Smooth muscle cell (in vitro differentiated cells): ENCODE measurements around the gene DRG2. TPM values are rescaled to one million over a fixed set of nuclear protein-coding genes. Genes with fewer than 3 reads are reported as not detected.

Source experiments
- DNase-seq: peaks from one replicate; lab custom pipeline; 2025; ENCODE audit not compliant: unreplicated experiment; lab: John Stamatoyannopoulos, UW
- H2AFZ ChIP-seq: fragments of 200-600 bp; sonication (generic); 2 replicates; pipeline ENCODE4 v1.6.0; 2016; ENCODE audit warnings: antibody characterized with exemption, low read depth, mild to moderate bottlenecking
- H3F3A ChIP-seq: fragments of 200-600 bp; sonication (generic); 2 replicates; pipeline ENCODE4 v1.6.0; 2017; ENCODE audit warnings: antibody characterized with exemption, low read depth
- H3K27ac ChIP-seq: fragments of 200-600 bp; sonication (generic); 2 replicates; pipeline ENCODE4 v1.5.1; 2016; ENCODE audit warnings: low read depth, mild to moderate bottlenecking
- H3K27me3 ChIP-seq: fragments of 200-600 bp; sonication (generic); 2 replicates; pipeline ENCODE4 v1.6.1; 2016; ENCODE audit warnings: low read depth, mild to moderate bottlenecking
- H3K36me3 ChIP-seq: fragments of 200-600 bp; sonication (generic); 2 replicates; pipeline ENCODE4 v1.5.1; 2016; ENCODE audit warnings: low read depth
- H3K4me1 ChIP-seq: fragments of 200-600 bp; sonication (generic); 2 replicates; pipeline ENCODE4 v1.5.1; 2016; ENCODE audit warnings: low read depth
- H3K4me2 ChIP-seq: fragments of 200-600 bp; sonication (generic); 2 replicates; pipeline ENCODE4 v1.6.0; 2016; ENCODE audit warnings: mild to moderate bottlenecking
- H3K4me3 ChIP-seq: fragments of 200-600 bp; sonication (generic); 2 replicates; pipeline ENCODE4 v1.5.1; 2016; ENCODE audit warnings: mild to moderate bottlenecking
- H3K79me2 ChIP-seq: fragments of 200-600 bp; sonication (generic); 2 replicates; pipeline ENCODE4 v1.6.0; 2016; ENCODE audit warnings: low read depth, mild to moderate bottlenecking
- H3K9ac ChIP-seq: fragments of 200-600 bp; sonication (generic); 2 replicates; pipeline ENCODE4 v1.6.0; 2016; ENCODE audit warnings: low read depth
- H3K9me3 ChIP-seq: fragments of 200-600 bp; sonication (generic); replicated peaks from 2 replicates; pipeline ENCODE4 v1.5.1; 2016; ENCODE audit warnings: low read depth
- H4K20me1 ChIP-seq: fragments of 200-600 bp; sonication (generic); 2 replicates; pipeline ENCODE4 v1.6.0; 2016; ENCODE audit warnings: low read depth
- CTCF ChIP-seq: fragments of 200-600 bp; sonication (generic); IDR thresholded peaks from 2 replicates; pipeline ENCODE4 v1.5.1; 2017; ENCODE audit warnings: borderline replicate concordance, mild to moderate bottlenecking, antibody characterized with exemption; ENCODE audit not compliant: insufficient read depth, poor library complexity, severe bottlenecking
- WGBS: methylation state at CpG from one replicate; pipeline ENCODE4 v1.1.7; 2016; ENCODE audit warnings: low lambda C conversion rate; 5-methylcytosine and 5-hydroxymethylcytosine counted together
- polyA plus RNA-seq: library from polyadenylated mRNA; unstranded; fragments of >200 nt; fragmentation: Nextera tagmentation; extraction: Ambion mirVana; gene quantifications from 2 replicates; pipeline ENCODE4 v1.2.1, GENCODE V29; 2016
- total RNA-seq: library from RNA; depleted of rRNA; stranded (reverse); fragments of >200 nt; gene quantifications from 2 replicates; pipeline ENCODE4 v1.2.3, GENCODE V29; 2014

The DRG2 gene
- total RNA-seq (24.5 and 25.3 TPM in 2 replicates), polyA plus RNA-seq (32.5 and 36.6 TPM in 2 replicates)

- H4K20me1 ChIP-seq = no peaks in the 10 kb centered on the region
- H3F3A ChIP-seq = no peaks in the 10 kb centered on the region
- no peaks in the 10 kb centered on the region for H3K36me3 ChIP-seq
- H2AFZ ChIP-seq = peak within 1 kb of the TSS; percentile 71
- 3% methylated on average over 52 of the region's 52 CpGs for WGBS
- DNase-seq = peak; percentile 75
- peaks cover 5% of the 10 kb centered on the region for H3K79me2 ChIP-seq
- no peaks in the 10 kb centered on the region for H3K27me3 ChIP-seq
- peak within 1 kb of the TSS; percentile 84 for H3K4me3 ChIP-seq
- no peak for TF ChIP-seq CTCF
- peak within 1 kb of the TSS; percentile 86 for H3K4me2 ChIP-seq
- no peaks in the 10 kb centered on the region for H3K9me3 ChIP-seq
- H3K9ac ChIP-seq = peak within 1 kb of the TSS; percentile 83
- peaks cover 7% of the 10 kb centered on the region for H3K4me1 ChIP-seq
- peak within 1 kb of the TSS; percentile 63 for H3K27ac ChIP-seq
Observed at GRCh38 chr17:18087610-18088491, at the start of gene DRG2. Gene DRG2, plus strand, starts transcription at chr17:18087948. Its CDS starts 76 bp downstream, at chr17:18088024.

DNA sequence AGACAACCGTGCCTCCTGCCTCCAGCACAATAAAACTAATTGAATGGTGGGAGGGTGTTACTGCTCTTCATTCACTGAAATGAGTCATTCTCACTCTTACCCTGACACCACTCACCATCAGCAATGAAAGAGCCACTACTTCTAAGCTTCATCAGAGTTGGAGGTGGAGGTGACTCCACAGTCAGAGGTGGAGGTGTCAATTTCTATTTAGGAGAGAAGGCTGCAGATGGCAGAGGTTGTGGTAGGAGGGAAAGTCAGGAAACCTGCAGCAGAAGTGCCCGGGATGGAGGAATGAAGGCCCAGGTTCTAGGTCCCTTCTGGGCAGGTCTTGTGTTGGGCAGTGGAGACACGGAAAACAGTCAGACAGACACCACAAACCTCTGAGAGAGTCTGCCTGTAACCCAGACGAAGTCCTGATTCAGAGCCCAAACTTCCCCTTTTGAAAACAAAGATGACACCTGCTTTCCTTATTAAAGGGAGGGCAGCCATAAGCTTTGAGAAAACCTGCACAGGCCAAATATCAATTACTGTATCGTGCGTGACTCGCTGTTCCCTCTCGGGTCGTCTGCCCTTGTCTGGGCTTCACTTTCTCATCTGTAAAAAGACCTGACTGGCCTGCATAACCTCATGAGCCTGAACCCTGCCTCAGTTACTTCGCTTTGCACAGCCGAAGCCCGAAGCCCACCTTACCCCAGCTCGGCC lies 49.4 kb upstream of the DRG2 start:
- Histone ChIP-seq H3F3A (no peaks in the 10 kb centered on the region), H3K4me3 (peak overlapping the region; percentile 84), H3K27ac (peak overlapping the region; percentile 30), H3K27me3 (no peaks in the 10 kb centered on the region), H3K9ac (peak overlapping the region; percentile 79), H4K20me1 (peaks cover 15% of the 10 kb centered on the region), H2AFZ (peak overlapping the region; percentile 92), H3K4me1 (peaks cover 14% of the 10 kb centered on the region), H3K9me3 (no peaks in the 10 kb centered on the region), H3K4me2 (peak overlapping the region; percentile 95), H3K79me2 (peaks cover 55% of the 10 kb centered on the region), H3K36me3 (no peaks in the 10 kb centered on the region)
- TF ChIP-seq CTCF = no peak
- 14% methylated on average over 13 of the region's 13 CpGs for WGBS
- no peak for DNase-seq

GRCh38 chr17:18038861-18039534 lies 48.8 kb upstream of the DRG2 start, which contains the start of the genes ATPAF2 and GID4:
Gene ATPAF2, minus strand, starts transcription at chr17:18039168. Its CDS starts 155 bp downstream, at chr17:18039013.
Gene GID4, plus strand, starts transcription at chr17:18039408. Its CDS starts 57 bp downstream, at chr17:18039465.
- H2AFZ ChIP-seq = peak within 1 kb of the TSS; percentile 97
- peaks cover 58% of the 10 kb centered on the region for H3K79me2 ChIP-seq
- WGBS = 1% methylated on average over 62 of the region's 67 CpGs

More at GRCh38 chr17:18038861-18039534, 48.8 kb upstream of the DRG2 start, which contains the start of the genes ATPAF2 and GID4:
- Histone ChIP-seq H3K4me2 (peak within 1 kb of the TSS; percentile 95), H3K9me3 (no peaks in the 10 kb centered on the region), H3K27ac (peak within 1 kb of the TSS; percentile 30), H3K36me3 (no peaks in the 10 kb centered on the region), H3K9ac (peak within 1 kb of the TSS; percentile 81), H3K4me3 (peak within 1 kb of the TSS; percentile 84), H3F3A (no peaks in the 10 kb centered on the region), H3K4me1 (peaks cover 14% of the 10 kb centered on the region), H4K20me1 (peaks cover 16% of the 10 kb centered on the region), H3K27me3 (no peaks in the 10 kb centered on the region)
- peak; percentile 96 for DNase-seq
- TF ChIP-seq CTCF = no peak
